ENCODE measurements around the gene ZNF649.
"Not testable (repeated sequence)": the region's sequence is repeated elsewhere in the genome, so short reads cannot be mapped to it uniquely, and the experiment has no call there.

Gene ZNF649

GRCh38 chr19:51904331-51905165 lies at the start of gene ZNF649:
Gene ZNF649 (minus strand): TSS chr19:51905017. CDS start chr19:51900107, 4,910 bp downstream.
- peak; percentile 83 for DNase-seq

GRCh38 chr19:51948975-51949374 lies 44.2 kb upstream of the ZNF649 start:
- DNase-seq, result no peak

- no peak for DNase-seq
Measured at GRCh38 chr19:51946602-51947001, 41.8 kb upstream of the ZNF649 start.

GRCh38 chr19:51944798-51945552 lies 40.2 kb upstream of the ZNF649 start:
- DNase-seq, result no peak

GRCh38 chr19:51938936-51939335 lies 34.1 kb upstream of the ZNF649 start:
- DNase-seq, result no peak

- no peak for DNase-seq
Measured at GRCh38 chr19:51931921-51932320, 27.1 kb upstream of the ZNF649 start.

GRCh38 chr19:51927859-51928258 lies 23.0 kb upstream of the ZNF649 start:
- no peak for DNase-seq

GRCh38 chr19:51926784-51927741 lies 22.2 kb upstream of the ZNF649 start, which contains the start of gene ZNF613:
Gene ZNF613 (plus strand): TSS chr19:51927472. CDS start chr19:51936221, 8,749 bp downstream.
- peak; percentile 87 for DNase-seq

- no peak for DNase-seq
Measured at GRCh38 chr19:51926426-51926783, 21.6 kb upstream of the ZNF649 start.

- DNase-seq, result no peak
Measured at GRCh38 chr19:51921949-51922348, 17.1 kb upstream of the ZNF649 start.

GRCh38 chr19:51919606-51920005 lies 14.8 kb upstream of the ZNF649 start:
- no peak for DNase-seq

- no peak for DNase-seq
Measured at GRCh38 chr19:51916167-51916566, 11.3 kb upstream of the ZNF649 start.

GRCh38 chr19:51915324-51915867 lies 10.6 kb upstream of the ZNF649 start:
- no peak for DNase-seq

GRCh38 chr19:51907981-51908380 lies 3.2 kb upstream of the ZNF649 start:
- DNase-seq, result not testable (repeated sequence)

GRCh38 chr19:51906108-51906507 lies 1.3 kb upstream of the ZNF649 start:
- not testable (repeated sequence) for DNase-seq

- DNase-seq, result not testable (repeated sequence)
Measured at GRCh38 chr19:51905639-51906038, 822 bp upstream of the ZNF649 start.

GRCh38 chr19:51905206-51905605 lies 389 bp upstream of the ZNF649 start:
- no peak for DNase-seq

- DNase-seq, result no peak
Measured at GRCh38 chr19:51903192-51903591, 1.6 kb downstream of the ZNF649 start.

GRCh38 chr19:51901860-51902259 lies 3.0 kb downstream of the ZNF649 start:
- no peak for DNase-seq

- no peak for DNase-seq
Measured at GRCh38 chr19:51891193-51891747, 13.5 kb downstream of the ZNF649 start.

- no peak for DNase-seq
Measured at GRCh38 chr19:51889934-51890333, 14.9 kb downstream of the ZNF649 start.

All from stimulated activated CD4-positive, alpha-beta T cell treated with anti-CD3 and anti-CD28 coated beads, Interleukin-4, amount 100 ng/mL, for 24 hours (primary cell).